Sigmoid colon (tissue), 4 donors: ENCODE measurements around the gene IAH1.

Experiments
- EP300 ChIP-seq, 4 donors: sonication (generic); formaldehyde crosslinking; IDR thresholded peaks; one replicate each; pipeline ENCODE4 v1.6.1; 2017; ENCODE audit warnings: antibody characterized with exemption in 4 of 4
- POLR2A ChIP-seq, 2 donors: fragments of 450-650 bp; IDR thresholded peaks; one replicate each; pipeline ENCODE4 v1.6.1; 2016; ENCODE audit warnings: antibody characterized with exemption in 2 of 2, mild to moderate bottlenecking in 2 of 2, moderate library complexity in 2 of 2
- POLR2AphosphoS5 ChIP-seq, 4 donors: sonication (generic); formaldehyde crosslinking; IDR thresholded peaks; one replicate each; pipeline ENCODE4 v1.6.1; 2017; ENCODE audit warnings: antibody characterized with exemption in 4 of 4
- TF ChIP-seq, protein P1 (sequence below), 4 experiments: fragments of 450-650 bp in 3 of 4; fragments of 200-600 bp in 1 of 4; IDR thresholded peaks; one replicate each; pipeline ENCODE4 v1.5.1; 2016 to 2019; ENCODE audit warnings: antibody characterized with exemption in 4 of 4, mild to moderate bottlenecking in 3 of 4, moderate library complexity in 2 of 4

GRCh38 chr2:9532421-9532820 is 58.1 kb downstream of the IAH1 start:
- TF ChIP-seq, protein P1, sequence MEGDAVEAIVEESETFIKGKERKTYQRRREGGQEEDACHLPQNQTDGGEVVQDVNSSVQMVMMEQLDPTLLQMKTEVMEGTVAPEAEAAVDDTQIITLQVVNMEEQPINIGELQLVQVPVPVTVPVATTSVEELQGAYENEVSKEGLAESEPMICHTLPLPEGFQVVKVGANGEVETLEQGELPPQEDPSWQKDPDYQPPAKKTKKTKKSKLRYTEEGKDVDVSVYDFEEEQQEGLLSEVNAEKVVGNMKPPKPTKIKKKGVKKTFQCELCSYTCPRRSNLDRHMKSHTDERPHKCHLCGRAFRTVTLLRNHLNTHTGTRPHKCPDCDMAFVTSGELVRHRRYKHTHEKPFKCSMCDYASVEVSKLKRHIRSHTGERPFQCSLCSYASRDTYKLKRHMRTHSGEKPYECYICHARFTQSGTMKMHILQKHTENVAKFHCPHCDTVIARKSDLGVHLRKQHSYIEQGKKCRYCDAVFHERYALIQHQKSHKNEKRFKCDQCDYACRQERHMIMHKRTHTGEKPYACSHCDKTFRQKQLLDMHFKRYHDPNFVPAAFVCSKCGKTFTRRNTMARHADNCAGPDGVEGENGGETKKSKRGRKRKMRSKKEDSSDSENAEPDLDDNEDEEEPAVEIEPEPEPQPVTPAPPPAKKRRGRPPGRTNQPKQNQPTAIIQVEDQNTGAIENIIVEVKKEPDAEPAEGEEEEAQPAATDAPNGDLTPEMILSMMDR (IDR thresholded peaks at IDR 0.05): no peak
- TF ChIP-seq EP300 (IDR thresholded peaks at IDR 0.05) (no peak), POLR2A (IDR thresholded peaks at IDR 0.05) (no peak), POLR2AphosphoS5 (IDR thresholded peaks at IDR 0.05) (no peak)
